ENCODE results near the gene DPP9. TPM values are rescaled to one million over a fixed set of nuclear protein-coding genes. Genes with fewer than 3 reads are reported as not detected.

DPP9 gene
- total and polyA plus RNA-seq, 2 of the 8 experiments (the other 6 are each of a cell fraction or from before 2014, with no cell fraction given) = 11.6 to 40.7 TPM

- H3K9me3 ChIP-seq (ENCODE audit: insufficient read depth in 2 of 2, low read depth in 1 of 2, low read length in 1 of 2) = no peaks in the 10 kb centered on the region
These were observed 31.2 kb downstream of the DPP9 start for GRCh38 chr19:4692251-4693077.

More at GRCh38 chr19:4692251-4693077, 31.2 kb downstream of the DPP9 start:
- no peak overlapping the region for H2BK15ac ChIP-seq (ENCODE audit: low read length)
- ChIA-PET POLR2A (ENCODE audit: partially characterized antibody) (interaction anchor here (0.6 to 1.8 kb wide), 4 partner anchors 9 to 43 kb away, joined by 3 to 5 read pairs (median 4); no protein-coding TSS in a partner anchor), CTCF (ENCODE audit: partially characterized antibody) (interaction anchor here (0.7 to 1.1 kb wide), 3 partner anchors 10 to 118 kb away, joined by 3 read pairs; no protein-coding TSS in a partner anchor)
- no peak for FAIRE-seq
- WGBS, 2 experiments (ENCODE audit: extremely low coverage in 1 of 2, insufficient coverage in 1 of 2, insufficient read length in 1 of 2, insufficient replicate concordance in 2 of 2, low coverage in 1 of 2, low lambda C conversion rate in 2 of 2, missing lambda C conversion rate in 1 of 2) = 94% methylated on average over 27 of the region's 27 CpGs; no CpG with 5 or more reads in 1 of the 2 experiments
- H3K4me3 ChIP-seq (ENCODE audit: extremely low read depth in 1 of 4, insufficient read depth in 2 of 4, low read depth in 3 of 4, low read length in 4 of 4) = no peak overlapping the region
- TF ChIP-seq TBP (IDR thresholded peaks at IDR 0.05; ENCODE audit: low read depth, low read length) (no peak), MAX (IDR thresholded peaks at IDR 0.05) (no peak), SRF (IDR thresholded peaks at IDR 0.05; ENCODE audit: low read depth, low read length) (no peak), GTF2F1 (IDR thresholded peaks at IDR 0.05; ENCODE audit: borderline replicate concordance, low read depth, low read length) (no peak)
- no peaks in the 10 kb centered on the region for H3K23me2 ChIP-seq (ENCODE audit: low read depth, low read length)
- no peak overlapping the region for H4K8ac ChIP-seq (ENCODE audit: extremely low read depth, insufficient read depth, low read length)
- peaks cover 2 to 11% of the 10 kb centered on the region in 2 experiments for H4K20me1 ChIP-seq (replicated peaks in 1 of 2; ENCODE audit: control insufficient read depth in 1 of 2, insufficient read depth in 2 of 2, low read length in 2 of 2)
- no peak overlapping the region for H3K56ac ChIP-seq (replicated peaks; ENCODE audit: insufficient read length, low read depth, low read length)
- H2AFZ ChIP-seq (ENCODE audit: low read length) = no peak overlapping the region
- H3K79me2 ChIP-seq (ENCODE audit: control insufficient read depth in 1 of 2, insufficient read depth in 2 of 2, low read length in 2 of 2) = no peaks in the 10 kb centered on the region
- no peaks in the 10 kb centered on the region for H3K79me1 ChIP-seq (ENCODE audit: low read depth, low read length)
- no peaks in the 10 kb centered on the region for H3K27me3 ChIP-seq (replicated peaks in 1 of 4; ENCODE audit: control insufficient read depth in 3 of 4, extremely low read depth in 1 of 4, insufficient read depth in 3 of 4, low read length in 3 of 4)
- no peak overlapping the region for H2BK12ac ChIP-seq (ENCODE audit: low read depth, low read length)
- no peak overlapping the region for H3K4ac ChIP-seq (replicated peaks; ENCODE audit: insufficient read length, low read depth, low read length)
- no peak overlapping the region for H4K91ac ChIP-seq (replicated peaks; ENCODE audit: insufficient read length, low read length)
- no peak overlapping the region for H3K9ac ChIP-seq (replicated peaks in 1 of 4; ENCODE audit: extremely low read depth in 1 of 4, low read depth in 3 of 4, low read length in 3 of 4)
- H2AK5ac ChIP-seq (ENCODE audit: low read depth, low read length) = no peak overlapping the region
- H3K27ac ChIP-seq (ENCODE audit: low read depth, low read length) = no peak overlapping the region
- H2BK5ac ChIP-seq (ENCODE audit: low read depth, low read length) = no peak overlapping the region; the same call in 1 of the 2 replicates
- H3K18ac ChIP-seq (ENCODE audit: extremely low read depth, low read length) = no peak overlapping the region
- DNase-seq (ENCODE audit: low read depth in 1 of 2, low spot score in 2 of 2) = no peak
- peaks cover 11 to 42% (median 37%) of the 10 kb centered on the region in 4 experiments; a peak in 7 of 8 replicates for H3K36me3 ChIP-seq (ENCODE audit: control insufficient read depth in 2 of 4, insufficient read depth in 4 of 4, low read length in 3 of 4)
- no peaks in the 10 kb centered on the region for H3K4me1 ChIP-seq (replicated peaks in 1 of 4; ENCODE audit: control insufficient read depth in 3 of 4, insufficient read depth in 4 of 4, low read length in 3 of 4)
- H2BK120ac ChIP-seq (replicated peaks; ENCODE audit: low read depth, low read length) = no peak overlapping the region
- H4K5ac ChIP-seq (ENCODE audit: insufficient read length, low read depth, low read length) = no peak overlapping the region
- H3K23ac ChIP-seq (ENCODE audit: insufficient read length) = no peak overlapping the region
- H3K14ac ChIP-seq (ENCODE audit: insufficient read length) = no peak overlapping the region
- H3K4me2 ChIP-seq (ENCODE audit: insufficient read depth in 1 of 2, low read depth in 2 of 2, low read length in 2 of 2) = no peak overlapping the region
- no peak overlapping the region for H2BK20ac ChIP-seq (ENCODE audit: low read length)
